ENCODE data around the gene PLAAT3.
"Not testable (repeated sequence)": the region's sequence is repeated elsewhere in the genome, so short reads cannot be mapped to it uniquely, and the experiment has no call there.

The PLAAT3 gene

DNA sequence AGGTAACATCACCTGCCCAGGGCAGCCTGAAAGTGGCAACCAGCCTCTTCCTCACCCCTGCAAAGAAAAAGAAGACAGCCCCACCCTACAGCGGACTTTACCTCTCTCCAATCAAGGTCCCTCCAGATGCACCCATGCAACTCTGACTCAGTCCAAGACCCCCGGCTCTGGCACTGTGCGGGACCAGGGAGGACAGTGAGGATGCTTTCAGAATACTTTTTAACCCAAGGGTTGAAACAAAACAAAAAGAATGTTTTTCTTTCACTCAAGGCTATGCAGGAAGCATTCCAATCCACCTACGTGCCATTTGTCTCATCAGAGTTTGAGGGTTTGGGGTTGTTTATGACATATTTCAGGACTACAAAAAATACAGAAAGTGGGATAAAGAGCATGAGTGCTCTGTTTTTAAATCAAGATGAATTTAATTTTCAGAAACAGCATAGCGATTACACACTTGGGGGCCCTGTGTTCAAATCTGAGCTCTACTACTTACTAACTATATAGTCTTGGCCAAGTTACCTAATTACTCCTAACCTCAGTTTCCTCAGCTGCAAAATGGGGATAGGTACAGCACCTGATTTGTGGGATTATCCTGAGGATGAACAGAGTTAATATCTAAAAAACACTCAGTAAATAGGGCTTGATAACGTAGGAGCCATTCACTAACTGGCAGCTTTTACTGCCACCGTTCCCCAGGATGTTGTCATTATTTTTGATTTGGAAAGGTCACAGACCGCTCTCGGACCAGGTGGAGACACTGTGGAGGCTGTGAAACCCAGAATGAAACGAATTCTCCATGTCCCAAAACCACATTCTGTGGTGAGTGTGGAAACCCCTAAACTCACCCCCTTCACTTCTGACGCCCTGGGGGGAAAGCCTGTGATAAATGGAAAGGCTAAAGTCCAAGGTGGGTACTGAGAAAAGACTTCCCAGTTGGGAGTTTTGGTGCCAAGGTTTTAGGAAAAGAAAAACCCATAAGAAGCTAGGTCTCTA, 5.6 kb downstream of the PLAAT3 start:
- DNase-seq: no peak

DNA sequence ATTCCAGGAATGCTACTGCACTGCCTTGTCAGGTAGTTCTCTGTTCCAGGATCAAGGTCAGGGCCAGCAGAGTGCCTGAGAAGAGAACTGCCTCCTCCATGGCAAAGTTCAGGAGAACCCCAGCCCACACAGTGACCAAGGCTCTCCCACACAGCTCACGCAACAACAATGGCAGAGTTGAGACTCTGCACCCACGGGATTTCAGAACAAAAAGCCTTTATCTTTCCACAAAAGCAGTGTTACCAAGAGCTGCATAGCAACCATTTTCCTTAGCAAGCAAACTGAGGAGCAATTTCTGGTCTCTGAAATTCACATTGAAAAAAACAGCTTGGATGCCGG, 11.1 kb downstream of the PLAAT3 start:
- no peak for DNase-seq

DNA sequence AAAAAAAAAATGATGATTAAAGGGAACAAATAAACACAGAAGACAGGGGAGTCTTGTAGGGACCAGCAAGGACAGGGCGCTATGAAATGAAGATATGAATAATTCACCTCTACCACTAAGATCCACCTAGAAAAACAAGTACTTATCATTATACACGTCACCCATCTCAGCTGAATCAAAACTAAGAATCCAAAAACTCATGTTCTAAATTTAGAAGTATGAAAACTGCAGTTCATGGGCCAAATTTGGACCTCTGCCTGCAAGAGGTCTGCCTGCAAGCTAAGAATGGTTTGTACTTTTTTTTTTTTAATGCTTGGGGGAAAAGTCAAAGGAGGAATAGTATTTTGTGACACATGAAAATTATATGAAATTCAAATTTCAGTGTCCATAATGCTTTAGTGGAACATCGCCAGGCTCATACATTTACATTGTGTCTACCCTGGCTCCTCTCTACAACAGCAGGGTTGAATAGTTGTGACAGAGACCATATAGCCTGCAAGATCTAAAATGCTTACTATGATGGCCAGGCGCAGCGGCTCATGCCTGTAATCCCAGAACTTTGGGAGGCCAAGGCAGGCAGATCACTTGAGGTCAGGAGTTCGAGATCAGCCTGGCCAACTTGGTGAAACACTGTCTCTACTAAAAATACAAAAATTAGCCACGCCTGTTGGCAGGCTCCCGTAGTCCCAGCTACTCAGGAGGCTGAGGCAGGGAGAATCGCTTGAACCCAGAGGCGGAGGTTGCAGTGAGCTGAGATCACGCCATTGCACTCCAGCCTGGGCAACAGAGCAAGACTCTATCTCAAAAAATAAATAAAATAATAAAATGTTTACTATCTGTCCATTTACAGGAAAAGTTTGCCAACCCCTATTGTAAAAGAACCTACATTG, 11.7 kb downstream of the PLAAT3 start:
- not testable (repeated sequence) for DNase-seq

DNA sequence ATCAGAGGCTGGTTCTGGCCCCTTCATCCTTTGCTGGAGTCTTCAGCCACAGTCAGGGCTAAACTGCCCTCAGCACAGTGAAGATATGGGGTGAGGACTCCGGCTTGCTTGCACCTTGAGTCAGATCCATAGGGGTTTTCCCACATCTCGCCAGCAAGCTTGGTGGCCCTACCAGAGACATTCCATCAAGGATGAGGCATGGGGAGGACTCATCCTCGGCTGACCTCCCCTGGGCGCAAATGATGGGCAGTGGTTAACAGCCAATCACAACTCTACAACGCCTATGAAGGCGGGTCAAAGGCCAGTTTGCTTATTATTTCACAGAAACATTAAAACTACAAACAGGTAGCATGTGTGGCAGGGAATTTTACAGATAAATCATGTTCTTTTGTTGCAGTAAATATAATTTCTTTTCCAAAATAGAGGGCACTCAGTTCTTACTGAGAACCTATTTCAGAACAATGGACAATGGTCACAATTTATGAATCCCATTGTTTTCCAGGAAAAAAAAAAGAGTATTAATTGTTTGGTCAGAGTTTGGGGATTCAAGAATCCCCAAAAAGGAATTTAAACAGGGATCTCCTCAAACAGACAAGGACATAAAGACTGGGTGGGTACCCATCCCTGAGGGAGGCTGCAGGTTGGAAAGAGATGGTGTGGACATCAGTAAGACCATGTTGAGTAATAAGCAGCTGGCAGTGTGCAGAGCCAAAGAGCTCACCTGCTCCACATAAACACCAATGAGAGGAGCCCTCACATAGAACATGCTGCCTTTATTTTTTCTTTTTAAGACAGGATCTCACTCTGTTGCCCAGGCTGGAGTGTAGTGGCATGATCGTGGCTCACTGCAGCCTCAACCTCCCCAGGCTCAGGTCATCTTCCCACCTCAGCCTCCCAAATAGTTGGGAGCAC, 14.8 kb downstream of the PLAAT3 start:
- DNase-seq: peak; percentile 21

DNA sequence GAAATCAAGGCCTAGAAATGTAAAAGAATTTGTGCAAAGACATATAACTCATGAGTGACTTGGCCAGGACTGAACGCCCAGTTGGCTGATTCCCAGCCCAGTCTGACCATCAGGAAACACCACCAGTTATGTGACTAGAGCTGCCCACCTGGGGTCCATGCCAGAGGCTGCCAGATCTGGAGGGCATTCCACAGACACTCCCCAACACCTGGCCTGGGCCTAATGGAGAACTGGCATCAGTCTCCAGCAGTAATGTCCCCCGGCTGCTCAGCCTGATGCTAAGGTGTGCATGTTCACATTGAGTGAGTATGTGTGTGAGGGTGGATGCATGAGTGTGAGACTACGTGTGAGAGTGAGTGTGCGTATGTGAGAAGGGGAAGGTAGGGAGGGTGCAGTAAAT, 15.7 kb downstream of the PLAAT3 start:
- DNase-seq: no peak

DNA sequence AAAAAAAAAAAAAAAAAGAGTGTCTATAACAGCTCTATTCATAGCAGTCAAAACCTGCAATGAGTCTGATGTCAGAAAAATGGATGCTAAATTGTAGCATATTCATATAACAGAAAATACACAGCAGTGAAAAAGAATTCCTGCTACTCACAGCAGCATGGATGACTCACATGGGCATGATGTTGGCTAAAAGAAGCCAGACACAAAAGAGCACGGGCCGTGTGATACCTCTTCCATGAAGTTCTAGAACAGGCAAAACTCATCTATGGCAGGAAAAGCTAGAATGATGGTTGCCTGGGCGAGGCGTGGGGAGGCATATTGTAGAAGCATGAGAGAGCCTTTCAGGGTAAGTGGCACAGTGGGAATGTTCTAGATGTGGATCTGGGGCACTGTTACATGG, 18.9 kb downstream of the PLAAT3 start:
- DNase-seq: no peak

DNA sequence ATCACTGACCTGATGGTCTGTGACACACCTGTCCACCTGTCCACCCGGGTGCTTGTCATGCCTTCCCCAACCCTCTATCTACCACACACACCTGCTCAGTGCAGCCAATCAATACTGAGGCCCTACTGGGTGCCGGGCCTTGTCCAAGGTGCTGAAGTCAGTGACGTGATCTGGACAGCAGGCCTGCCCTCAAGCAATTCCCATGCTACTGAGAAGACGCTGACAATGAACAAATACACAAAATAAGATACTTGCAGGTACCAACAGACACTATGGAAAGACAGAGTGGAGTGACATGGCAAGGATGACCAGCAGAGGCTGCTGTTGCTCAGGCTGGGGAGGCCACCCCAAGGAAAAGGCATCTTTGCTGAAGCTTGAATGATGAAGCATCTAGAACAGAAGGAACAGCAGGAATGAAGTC, 21.2 kb downstream of the PLAAT3 start:
- no peak for DNase-seq

DNA sequence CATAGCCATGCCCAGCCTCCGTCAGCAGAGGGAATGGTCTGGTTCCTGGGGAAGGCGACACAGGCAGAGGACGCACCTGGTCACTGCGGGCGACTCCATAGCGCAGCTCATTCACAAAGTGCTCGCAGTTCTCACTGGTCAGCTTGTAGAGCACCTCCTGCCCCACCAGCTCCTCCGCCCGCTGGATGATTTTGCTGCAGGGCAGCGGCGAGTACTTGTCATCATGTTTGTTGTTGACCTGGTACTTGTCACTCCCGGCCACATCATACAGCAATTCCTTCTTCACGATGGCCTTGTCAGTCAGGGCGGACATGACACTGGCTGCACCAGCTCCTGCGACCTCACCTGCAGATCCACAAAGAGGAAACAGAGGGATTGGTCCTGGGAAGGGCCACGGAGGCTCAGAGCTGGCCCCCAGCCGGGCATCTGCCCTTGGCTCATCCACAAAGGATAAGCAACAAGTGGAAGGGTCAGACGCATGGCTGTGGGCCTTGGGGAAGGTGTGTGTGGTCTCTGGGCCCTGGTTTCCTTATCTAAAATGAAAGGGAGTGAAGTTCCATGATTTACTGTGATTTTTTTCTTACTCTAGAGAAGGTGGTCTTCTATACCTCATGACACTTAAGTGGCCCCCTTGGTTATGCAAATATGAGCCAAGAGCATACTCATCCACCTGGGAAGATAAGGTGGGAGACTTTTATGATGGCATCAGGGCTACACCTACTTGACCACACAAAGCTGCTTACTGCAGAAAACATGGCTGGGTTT, 24.0 kb downstream of the PLAAT3 start:
- no peak for DNase-seq

DNA sequence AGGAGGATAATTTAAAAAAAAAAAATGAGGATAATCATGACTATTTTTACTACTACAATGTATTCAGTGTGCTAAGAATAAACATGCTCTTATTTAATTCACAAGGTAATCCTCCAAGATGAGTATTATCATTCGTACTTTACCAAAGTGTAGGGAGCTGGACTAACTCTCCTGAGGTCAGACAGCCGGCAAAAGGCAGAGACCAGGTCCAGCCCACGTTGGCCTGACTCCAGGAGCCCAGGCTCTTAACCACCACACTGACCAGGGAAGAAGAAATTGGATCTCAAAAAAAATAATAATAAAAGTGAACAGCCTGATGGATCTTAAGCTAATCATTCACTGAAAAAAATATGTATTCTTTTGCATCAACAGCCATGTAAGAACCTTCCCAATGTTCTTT, 25.2 kb downstream of the PLAAT3 start:
- DNase-seq: no peak

DNA sequence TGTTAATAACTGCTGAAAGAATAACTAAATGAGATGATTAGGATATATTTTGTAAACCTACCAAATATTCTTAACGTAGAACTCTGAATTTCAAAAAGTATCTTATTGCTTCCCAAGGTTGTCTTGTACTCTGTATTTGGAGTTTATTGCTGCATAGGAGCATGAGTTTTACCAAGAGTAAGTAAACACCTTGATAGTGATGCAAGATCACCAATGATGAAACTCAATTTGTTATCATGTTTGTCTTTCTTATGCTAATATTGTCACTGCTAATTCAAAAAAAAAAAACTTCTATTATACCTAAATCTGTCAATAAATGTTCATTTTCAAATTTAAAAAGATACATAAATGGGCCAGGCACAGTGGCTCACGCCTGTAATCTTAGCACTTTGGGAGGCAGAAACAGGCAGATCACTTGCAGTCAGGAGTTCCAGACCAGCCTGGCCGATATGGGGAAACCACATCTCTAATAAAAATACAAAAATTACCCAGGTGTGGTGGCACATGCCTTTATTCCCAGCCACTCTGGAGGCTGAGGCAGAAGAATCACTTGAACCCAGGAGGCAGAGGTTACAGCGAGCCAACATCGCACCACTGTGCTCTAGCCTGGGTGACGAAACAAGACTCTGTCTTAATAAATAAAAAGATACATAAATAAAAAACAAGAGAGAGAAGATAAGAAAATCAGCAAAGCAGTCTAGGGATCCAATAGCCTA, 27.6 kb downstream of the PLAAT3 start:
- DNase-seq: no peak

DNA sequence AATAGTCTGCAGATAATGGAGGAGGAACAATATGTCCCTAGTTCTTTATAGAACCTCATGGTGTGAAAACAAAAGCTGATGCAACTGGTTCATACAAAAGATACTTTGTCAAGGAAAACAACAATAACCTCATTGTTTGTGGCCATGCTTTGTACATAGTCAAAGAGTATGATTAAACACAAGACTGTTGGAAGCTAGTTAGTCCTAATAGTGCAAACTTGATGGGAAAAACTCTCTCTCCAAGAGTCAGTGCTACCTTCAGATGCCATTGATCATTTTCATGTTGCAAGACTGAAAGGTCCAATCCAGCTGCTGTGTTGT, 30.9 kb downstream of the PLAAT3 start:
- no peak for DNase-seq

DNA sequence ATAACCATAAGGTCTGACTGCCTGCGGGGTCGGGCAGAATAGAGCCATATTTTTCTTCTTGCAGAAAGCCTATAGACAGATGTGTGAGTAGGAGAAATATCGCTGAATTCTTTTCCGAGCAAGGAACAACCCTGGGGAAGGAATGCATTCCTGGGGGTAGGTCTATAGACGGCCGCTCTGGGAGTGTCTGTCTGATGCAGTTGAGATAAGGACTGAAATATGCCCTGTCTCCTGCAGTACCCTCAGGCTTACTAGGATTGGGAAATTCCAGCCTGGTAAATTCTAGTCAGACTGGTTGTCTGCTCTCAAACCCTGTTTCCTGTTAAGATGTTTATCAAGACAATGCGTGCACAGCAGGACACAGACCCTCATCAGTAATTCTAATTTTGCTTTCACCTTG, 33.0 kb downstream of the PLAAT3 start:
- not testable (repeated sequence) for DNase-seq

DNA sequence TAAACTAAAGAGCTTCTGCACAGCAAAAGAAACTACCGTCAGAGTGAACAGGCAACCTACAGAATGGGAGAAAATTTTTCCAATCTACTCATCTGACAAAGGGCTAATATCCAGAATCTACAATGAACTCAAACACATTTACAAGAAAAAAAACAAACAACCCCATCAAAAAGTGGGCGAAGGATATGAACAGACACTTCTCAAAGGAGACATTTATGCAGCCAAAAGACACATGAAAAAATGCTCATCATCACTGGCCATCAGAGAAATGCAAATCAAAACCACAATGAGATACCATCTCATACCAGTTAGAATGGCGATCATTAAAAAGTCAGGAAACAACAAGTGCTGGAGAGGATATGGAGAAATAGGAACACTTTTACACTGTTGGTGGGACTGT, 35.4 kb downstream of the PLAAT3 start:
- DNase-seq: not testable (repeated sequence)

DNA sequence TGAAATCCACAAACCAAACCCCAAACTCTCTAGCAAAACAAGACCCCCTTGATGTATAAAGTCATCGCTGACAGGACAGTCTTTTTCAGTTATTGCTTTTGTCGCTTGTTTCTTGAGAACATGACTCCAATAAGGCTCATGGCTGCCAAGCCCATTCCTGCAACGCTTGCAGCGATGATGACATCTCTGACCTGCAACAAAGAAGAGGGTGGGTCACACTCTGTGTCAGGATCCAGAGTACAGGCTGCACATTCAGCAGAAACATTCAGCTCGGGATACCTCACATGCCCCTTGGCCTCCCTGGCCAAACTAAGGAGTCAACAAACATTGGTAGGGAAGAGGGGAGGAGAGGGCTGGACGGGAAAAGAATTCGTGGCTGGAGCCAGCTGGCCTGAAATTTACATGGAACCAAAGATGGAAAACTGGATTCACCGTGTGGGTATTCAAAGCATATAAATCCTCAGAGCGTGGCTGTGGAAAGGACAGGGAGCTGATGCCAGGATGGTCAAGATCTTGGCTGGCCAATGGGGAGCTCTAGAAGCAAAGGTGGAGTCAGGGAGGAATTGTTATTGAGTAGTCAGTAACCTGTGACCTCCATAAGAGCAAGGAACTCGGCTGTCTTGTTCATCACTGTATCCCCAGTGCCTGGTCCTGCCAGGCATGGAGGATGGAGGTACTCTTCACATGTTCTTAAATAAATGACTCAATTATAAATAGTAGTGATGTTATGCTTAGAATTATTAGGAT, 39.2 kb downstream of the PLAAT3 start:
- DNase-seq: no peak

DNA sequence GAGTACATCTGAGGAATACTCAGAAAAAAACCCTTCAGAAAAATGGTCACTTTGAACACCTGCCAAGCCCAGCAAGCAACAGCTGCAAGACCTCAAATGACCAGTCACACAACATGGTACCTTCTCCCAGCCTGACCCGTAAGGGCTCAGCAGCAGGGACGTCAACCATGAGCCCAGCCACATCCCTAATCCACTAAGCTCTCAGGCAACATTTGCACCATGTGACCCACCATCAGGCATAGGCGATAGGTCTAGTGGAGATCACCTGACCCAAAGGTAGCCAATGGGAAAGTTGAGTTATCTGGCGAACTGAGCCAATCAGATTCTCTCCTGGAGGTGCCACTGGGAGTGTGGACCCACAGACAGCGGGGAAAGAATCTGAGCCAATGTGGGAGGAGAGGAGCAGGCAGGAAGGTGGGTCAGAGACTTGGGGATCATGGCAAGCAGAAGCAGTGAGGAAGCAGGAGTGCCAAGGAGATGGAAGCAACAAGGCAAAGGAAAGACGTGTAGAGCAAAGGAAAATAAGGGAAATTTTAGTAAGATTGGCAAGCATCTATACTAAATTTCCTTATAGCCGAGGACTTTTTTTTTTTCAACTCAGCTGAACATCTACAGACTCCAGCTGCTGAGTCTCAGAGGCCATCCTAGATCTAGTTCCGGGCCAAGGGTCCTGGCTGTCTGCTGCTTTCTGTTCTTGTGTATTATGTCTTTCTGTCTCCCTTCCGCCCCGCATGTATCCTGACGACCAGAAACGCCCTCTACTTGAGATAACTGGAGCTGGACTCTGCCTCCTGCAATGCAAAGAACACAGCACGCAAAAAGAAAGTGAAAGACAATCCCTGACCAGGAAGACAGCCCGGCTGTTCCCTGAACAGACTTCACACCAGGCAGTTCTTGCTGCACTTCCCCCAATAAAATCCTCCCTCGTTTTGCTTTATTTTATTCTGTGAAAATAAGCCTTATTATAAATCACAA, 40.1 kb downstream of the PLAAT3 start:
- DNase-seq: no peak

DNA sequence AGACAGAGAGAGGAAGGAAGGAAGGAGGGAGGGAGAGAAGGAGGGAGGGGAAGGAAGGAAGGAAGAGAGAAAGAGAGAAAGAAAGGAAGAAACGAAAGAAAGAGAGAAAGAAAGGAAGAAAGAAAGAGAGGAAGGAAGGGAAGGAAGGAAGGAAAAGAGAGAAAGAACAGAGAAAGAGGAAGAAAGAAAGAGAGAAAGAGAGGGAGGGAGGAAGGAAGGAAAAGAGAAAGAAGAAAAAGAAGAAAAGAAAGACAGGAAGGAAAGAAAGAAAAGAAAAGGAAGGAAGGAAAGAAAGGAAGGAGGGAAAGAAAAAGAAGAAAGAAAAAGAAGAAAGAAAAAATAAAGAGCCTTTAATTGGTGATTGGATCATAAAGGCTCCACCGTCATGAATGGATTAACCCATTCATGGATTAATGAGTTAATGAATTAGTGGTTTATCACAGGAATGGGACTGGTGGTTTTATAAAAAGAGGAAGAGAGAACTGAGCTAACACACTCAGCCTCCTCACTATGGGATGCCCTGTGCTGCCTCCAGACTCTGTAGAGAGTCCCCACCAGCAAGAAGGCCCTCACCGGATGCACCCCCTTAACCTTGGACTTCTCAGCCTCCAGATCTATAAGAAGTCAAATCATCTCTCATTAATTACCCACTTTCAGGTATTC, 42.1 kb downstream of the PLAAT3 start:
- DNase-seq: no peak

DNA sequence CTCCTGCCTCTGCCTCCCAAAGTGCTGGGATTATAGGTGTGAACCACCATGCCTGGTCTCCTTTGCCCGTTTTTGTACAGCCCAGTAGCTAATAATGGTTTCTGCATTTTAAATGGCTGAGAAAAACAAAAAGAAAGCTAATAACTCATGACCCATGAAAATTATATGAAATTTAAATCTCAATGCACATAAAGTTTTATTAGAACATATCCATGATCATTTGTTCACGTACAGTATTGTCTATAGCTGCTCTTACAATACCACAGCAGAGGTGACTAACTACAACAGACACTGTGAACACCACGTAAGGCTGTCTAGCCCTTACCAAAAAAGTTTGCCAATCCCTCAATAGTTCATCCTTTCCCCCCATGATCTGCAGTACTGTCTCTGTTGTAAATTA, 44.7 kb downstream of the PLAAT3 start:
- no peak for DNase-seq

DNA sequence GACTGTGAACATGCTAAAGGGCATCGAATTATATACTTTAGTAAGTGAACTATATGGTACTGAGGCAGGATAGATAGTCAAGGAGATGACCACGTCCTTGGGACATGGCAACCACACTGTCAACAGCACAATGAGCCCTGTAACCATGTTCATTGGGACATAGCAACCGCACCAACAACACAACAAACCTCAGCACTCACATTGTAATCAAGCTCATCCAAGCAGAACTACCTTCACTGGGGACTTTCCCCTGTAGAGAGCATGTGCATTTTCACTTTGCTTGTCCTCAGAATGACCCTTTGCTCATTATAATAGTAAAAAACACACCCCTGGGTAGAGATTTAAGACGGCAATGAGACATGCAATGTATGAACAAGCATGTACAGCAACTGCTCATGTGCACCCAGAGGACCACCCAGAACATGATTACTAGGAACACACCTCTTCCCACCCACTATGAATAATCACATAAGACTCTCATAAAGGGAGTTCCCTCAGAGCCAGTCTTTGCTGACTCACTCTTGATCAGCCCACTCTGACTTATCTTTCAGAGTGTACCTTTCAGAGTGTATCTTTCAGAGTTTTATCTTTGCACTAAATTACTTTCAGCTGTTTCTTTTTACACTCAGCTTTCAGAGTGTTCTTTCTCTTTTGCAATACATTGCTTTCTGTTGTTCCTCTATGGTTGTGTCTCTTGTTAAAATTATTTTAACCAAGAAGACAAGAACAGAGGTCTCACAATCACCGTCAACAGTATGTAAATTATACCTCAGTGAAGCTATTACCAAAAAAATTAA, 47.0 kb downstream of the PLAAT3 start:
- DNase-seq: no peak
